Ovary (tissue), 9 donors: ENCODE data around the gene KHDRBS2. TPM values are rescaled to one million over a fixed set of nuclear protein-coding genes. Genes with fewer than 3 reads are reported as not detected.
A peak's percentile ranks its signal among the peaks of the same experiment; 100 is the strongest.

Experiments used
- DNase-seq, 5 donors: peaks; one replicate each; pipeline ENCODE4 v3.0.0-alpha.2; 2019 to 2020
- H3K27ac ChIP-seq, 2 donors: fragments of 200-600 bp; one replicate each; pipeline versions ENCODE4 v1.5.1 to v1.8.0; 2019 to 2022
- H3K27me3 ChIP-seq: fragments of 200-600 bp; one replicate; pipeline ENCODE4 v1.8.0; 2022
- H3K36me3 ChIP-seq: fragments of 200-600 bp; sonication (generic); one replicate; pipeline ENCODE4 v1.5.1; 2019
- H3K4me1 ChIP-seq: one replicate; pipeline ENCODE4 v1.8.1; 2013; ENCODE audit warnings: mild to moderate bottlenecking, moderate library complexity; ENCODE audit not compliant: insufficient read depth
- H3K4me3 ChIP-seq: fragments of 200-600 bp; sonication (generic); one replicate; pipeline ENCODE4 v1.5.1; 2017
- H3K9me3 ChIP-seq, 2 donors: fragments of 200-600 bp in 1 of 2; sonication (generic) in 1 of 2; one replicate each; pipeline versions ENCODE4 v1.5.1 to v1.8.1; 2013 to 2019; ENCODE audit warnings: mild to moderate bottlenecking in 1 of 2, moderate library complexity in 1 of 2
- EP300 ChIP-seq: sonication (generic); formaldehyde crosslinking; IDR thresholded peaks from one replicate; pipeline ENCODE4 v1.6.1; 2017; ENCODE audit warnings: antibody characterized with exemption
- POLR2A ChIP-seq: fragments of 450-650 bp; IDR thresholded peaks from one replicate; pipeline ENCODE4 v1.6.1; 2017; ENCODE audit warnings: antibody characterized with exemption, mild to moderate bottlenecking, moderate library complexity
- WGBS, 3 donors: extraction: QIAGEN DNeasy Blood & Tissue Kit in 1 of 3; methylation state at CpG; one replicate each; pipeline versions ENCODE4 v1.1.5 to v1.1.7; 2013 to 2017; 5-methylcytosine and 5-hydroxymethylcytosine counted together
- intact Hi-C, 4 donors: fragments of 100-400 bp; cut with DNase I; formaldehyde crosslinking; loops; one replicate each; pipeline versions ENCODE4 v1.11.0 to v1.15.1; 2022 to 2023
- polyA plus RNA-seq, 2 donors: library from polyadenylated mRNA; stranded (reverse); fragments of 200-250 nt in 1 of 2; fragments of 350-450 nt in 1 of 2; fragmentation: Illumina TruSeq in 1 of 2; extraction: RNeasy Lipid Tissue Mini Kit (QIAGEN cat#74804) in 1 of 2; gene quantifications; one replicate each; pipeline ENCODE4 v1.2.3, GENCODE V29; 2013 to 2014
- total RNA-seq, 7 donors: library from RNA; depleted of rRNA in 2 of 7; stranded (reverse); fragments of >200 nt in 2 of 7; fragmentation: NEBNext Ultra II Directional in 3 of 7; extraction: Animal tissue kit (Norgen Biotek cat#: 25700) in 3 of 7; gene quantifications; one replicate each; pipeline versions ENCODE4 v1.1.0 to v1.2.4, GENCODE V29; 2016 to 2023
- TF ChIP-seq, protein P1 (sequence below), 3 donors: fragments of 450-650 bp in 2 of 3; fragments of 200-600 bp in 1 of 3; IDR thresholded peaks; one replicate each; pipeline versions ENCODE4 v1.5.1 to v1.8.0; 2016 to 2022; ENCODE audit warnings: antibody characterized with exemption in 3 of 3, mild to moderate bottlenecking in 1 of 3
- donor health status: DM: no; HTN: no; CAD: no; lungs with moderate emphysema.
- donor health status: DM: no; HTN: no; CAD: no.
- donor health status: Bipolar disorder and iron deficiency.
- donor health status: DM: yes; HTN: yes; CAD: no.
- donor health status: DM: no; HTN: no; CAD: no.
- donor health status: DM: yes; HTN: yes; CAD: no.

KHDRBS2 gene
- total and polyA plus RNA-seq, 9 donors = 0.07 to 2.2 (median 0.23) TPM; not detected in 3

DNA sequence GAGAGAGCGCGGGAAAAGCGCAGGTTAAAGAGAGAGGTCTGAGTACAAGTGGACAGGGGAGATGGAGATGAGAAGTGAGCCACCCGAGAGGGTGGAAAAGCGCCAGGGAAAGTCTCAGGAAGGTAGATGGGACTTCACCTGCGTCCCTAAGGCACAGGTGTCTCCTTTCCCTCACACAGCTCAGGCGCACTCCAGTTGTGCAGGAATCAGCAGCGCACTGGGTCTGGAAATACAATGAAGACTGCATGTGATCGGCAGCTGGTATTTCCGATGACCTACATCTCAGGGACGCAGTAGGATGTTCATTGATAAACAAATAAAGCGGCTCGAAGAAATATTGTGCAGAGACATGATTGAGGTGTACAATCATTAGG is 432 bp upstream of the KHDRBS2 start:
- Histone ChIP-seq H3K27me3 (no peaks in the 10 kb centered on the region), H3K4me3 (peak overlapping the region; percentile 9), H3K4me1 (no peaks in the 10 kb centered on the region), H3K9me3 (no peaks in the 10 kb centered on the region), H3K36me3 (no peaks in the 10 kb centered on the region), H3K27ac (no peak overlapping the region)
- TF ChIP-seq, protein P1, sequence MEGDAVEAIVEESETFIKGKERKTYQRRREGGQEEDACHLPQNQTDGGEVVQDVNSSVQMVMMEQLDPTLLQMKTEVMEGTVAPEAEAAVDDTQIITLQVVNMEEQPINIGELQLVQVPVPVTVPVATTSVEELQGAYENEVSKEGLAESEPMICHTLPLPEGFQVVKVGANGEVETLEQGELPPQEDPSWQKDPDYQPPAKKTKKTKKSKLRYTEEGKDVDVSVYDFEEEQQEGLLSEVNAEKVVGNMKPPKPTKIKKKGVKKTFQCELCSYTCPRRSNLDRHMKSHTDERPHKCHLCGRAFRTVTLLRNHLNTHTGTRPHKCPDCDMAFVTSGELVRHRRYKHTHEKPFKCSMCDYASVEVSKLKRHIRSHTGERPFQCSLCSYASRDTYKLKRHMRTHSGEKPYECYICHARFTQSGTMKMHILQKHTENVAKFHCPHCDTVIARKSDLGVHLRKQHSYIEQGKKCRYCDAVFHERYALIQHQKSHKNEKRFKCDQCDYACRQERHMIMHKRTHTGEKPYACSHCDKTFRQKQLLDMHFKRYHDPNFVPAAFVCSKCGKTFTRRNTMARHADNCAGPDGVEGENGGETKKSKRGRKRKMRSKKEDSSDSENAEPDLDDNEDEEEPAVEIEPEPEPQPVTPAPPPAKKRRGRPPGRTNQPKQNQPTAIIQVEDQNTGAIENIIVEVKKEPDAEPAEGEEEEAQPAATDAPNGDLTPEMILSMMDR (IDR thresholded peaks at IDR 0.05) = no peak
- TF ChIP-seq EP300 (no peak), POLR2A (no peak)
- intact Hi-C loops = no loop called here
- no peak for DNase-seq
- WGBS, 3 donors = 2 to 5% (median 2%) methylated on average over 13 of the region's 13 CpGs

DNA sequence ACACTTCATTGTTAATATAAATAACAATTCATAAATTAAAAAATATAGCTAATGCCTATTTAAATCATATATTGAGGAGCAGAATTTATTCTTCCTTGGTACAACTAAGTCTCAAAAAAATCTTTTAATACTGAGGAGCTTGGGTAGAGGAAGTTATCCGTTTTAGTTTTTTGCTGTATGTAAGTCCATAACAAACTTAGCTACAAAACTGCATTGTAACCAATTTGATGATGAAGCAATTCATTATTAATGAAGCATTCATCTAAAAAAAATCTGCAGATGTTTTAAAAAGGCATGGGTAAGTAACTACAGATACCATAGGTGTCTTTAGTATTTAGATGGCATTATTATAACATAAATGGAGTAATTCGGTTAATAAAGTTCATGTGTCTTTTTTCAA is 1.3 kb downstream of the KHDRBS2 start:
- Histone ChIP-seq H3K4me1 (no peaks in the 10 kb centered on the region), H3K9me3 (no peaks in the 10 kb centered on the region), H3K27me3 (no peaks in the 10 kb centered on the region), H3K4me3 (no peak overlapping the region), H3K36me3 (no peaks in the 10 kb centered on the region), H3K27ac (no peak overlapping the region)
- intact Hi-C loops = no loop called here
- TF ChIP-seq EP300 (no peak), POLR2A (no peak)
- TF ChIP-seq, protein P1 (IDR thresholded peaks at IDR 0.05) = no peak
- WGBS, 3 donors = 23 to 24% (median 24%) methylated on average over 2 of the region's 2 CpGs
- DNase-seq = no peak

DNA sequence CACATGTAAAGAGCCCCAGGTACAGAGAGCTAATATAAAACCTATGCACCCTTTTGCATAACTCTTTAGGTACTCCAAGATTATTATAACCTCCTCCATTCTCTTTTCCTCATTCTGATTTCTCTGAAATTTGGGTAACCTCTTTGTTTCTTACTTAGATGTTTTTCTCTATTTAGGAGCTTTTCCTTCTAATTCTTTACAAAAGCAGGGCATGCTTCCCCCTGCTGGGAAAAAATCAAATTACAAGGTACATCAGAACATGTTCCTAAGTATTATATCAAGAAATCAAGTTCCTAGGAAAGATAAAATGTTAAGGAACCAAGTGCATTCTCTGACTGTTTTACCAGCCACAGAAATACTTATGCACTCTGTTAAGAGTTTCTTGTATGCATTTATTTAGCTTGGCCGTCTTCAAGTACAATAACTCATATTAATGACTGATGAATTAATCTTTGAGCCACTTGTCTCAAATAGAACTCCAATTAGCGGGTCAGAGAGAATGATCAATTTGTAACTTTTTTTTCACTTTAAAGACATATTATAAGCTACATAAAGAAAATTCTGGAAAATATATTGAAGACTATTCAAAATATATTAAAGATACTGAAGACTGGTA is 2.1 kb downstream of the KHDRBS2 start:
- TF ChIP-seq, protein P1 (IDR thresholded peaks at IDR 0.05) = no peak
- TF ChIP-seq EP300 (no peak), POLR2A (no peak)
- DNase-seq = no peak
- no peak overlapping the region for H3K27ac ChIP-seq
- no peak overlapping the region for H3K4me3 ChIP-seq
- no peaks in the 10 kb centered on the region for H3K4me1 ChIP-seq
- H3K27me3 ChIP-seq = no peaks in the 10 kb centered on the region
- 27 to 45% (median 38%) methylated on average over 2 of the region's 2 CpGs for WGBS, 3 donors
- H3K36me3 ChIP-seq = no peaks in the 10 kb centered on the region
- intact Hi-C loops = no loop called here
- H3K9me3 ChIP-seq = no peaks in the 10 kb centered on the region

DNA sequence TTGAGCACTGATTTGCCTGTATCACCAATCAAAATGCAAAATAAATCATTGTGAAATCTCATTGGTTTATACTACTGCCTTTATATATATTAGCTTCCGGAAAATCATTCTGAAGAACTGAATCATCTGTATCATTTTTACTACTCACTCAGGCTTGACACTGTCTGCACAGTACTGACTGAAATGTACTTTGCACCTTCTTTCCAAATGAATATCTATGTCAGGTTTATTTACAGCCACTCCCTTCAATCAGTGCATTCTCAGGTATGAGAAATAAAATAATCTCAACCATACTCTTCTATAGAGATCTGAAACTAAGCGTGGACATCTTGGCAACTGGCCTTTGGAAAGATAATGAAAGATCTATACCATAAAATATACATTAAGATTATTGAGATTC is 2.7 kb downstream of the KHDRBS2 start:
- Histone ChIP-seq H3K36me3 (no peaks in the 10 kb centered on the region), H3K27ac (no peak overlapping the region), H3K27me3 (no peaks in the 10 kb centered on the region), H3K9me3 (no peaks in the 10 kb centered on the region), H3K4me3 (no peak overlapping the region), H3K4me1 (no peaks in the 10 kb centered on the region)
- no peak for TF ChIP-seq EP300
- no peak for TF ChIP-seq POLR2A
- TF ChIP-seq, protein P1 (IDR thresholded peaks at IDR 0.05) = no peak
- intact Hi-C loops = no loop called here
- WGBS, 3 donors = 48 to 60% (median 51%) methylated on average over 2 of the region's 2 CpGs
- DNase-seq = no peak
